BJ (cell line): ENCODE results near the gene UBE2D2. TPM values are rescaled to one million over a fixed set of nuclear protein-coding genes. Genes with fewer than 3 reads are reported as not detected.

ENCODE experiments used
- CTCF ChIA-PET: fragments of 350-600 bp; formaldehyde crosslinking; extraction: SDS; loops from one replicate; lab custom pipeline; 2021; ENCODE audit warnings: antibody characterized with exemption, inconsistent platforms; lab: Yijun Ruan, JAX
- POLR2A ChIA-PET: fragments of 300-600 bp; sonication (Branson Sonifier 250); formaldehyde crosslinking; extraction: SDS; loops from one replicate; lab custom pipeline; 2021; ENCODE audit warnings: antibody characterized with exemption; lab: Charles Lee
- DNase-seq: peaks from one replicate; pipeline ENCODE4 v3.0.0-alpha.2; 2011; ENCODE audit warnings: low read depth
- H3K27me3 ChIP-seq: 2 replicates; pipeline ENCODE4 v1.6.0; 2011; ENCODE audit warnings: low read length; ENCODE audit not compliant: control insufficient read depth, insufficient read depth
- H3K36me3 ChIP-seq: 2 replicates; pipeline ENCODE4 v1.5.1; 2011; ENCODE audit warnings: low read length; ENCODE audit not compliant: control insufficient read depth, insufficient read depth
- H3K4me3 ChIP-seq: 2 replicates; pipeline ENCODE4 v1.5.1; 2011; ENCODE audit warnings: low read depth, mild to moderate bottlenecking, control low read depth, low read length
- CTCF ChIP-seq: IDR thresholded peaks from 2 replicates; pipeline ENCODE4 v1.5.1; 2011; ENCODE audit warnings: low read depth, mild to moderate bottlenecking, control low read depth, inconsistent platforms, low read length, moderate library complexity; ENCODE audit not compliant: insufficient read depth
- polyA plus RNA-seq: library from polyadenylated mRNA; depleted of rRNA; stranded (reverse); fragments of >200 nt; gene quantifications from 2 replicates; pipeline ENCODE4 v1.2.3, GENCODE V29; 2011

The UBE2D2 gene
- polyA plus RNA-seq, 1 experiment: 18.2 TPM

- TF ChIP-seq CTCF: no peak
- no peak for DNase-seq
- no peaks in the 10 kb centered on the region for H3K36me3 ChIP-seq
- H3K27me3 ChIP-seq: no peaks in the 10 kb centered on the region
- ChIA-PET CTCF (interaction anchor here (0.8 to 7.9 kb wide), 17 partner anchors 9 to 111 kb away, joined by 3 to 232 read pairs (median 10); partner anchors contain the start of genes DNAJC18, SPATA24 and STING1), POLR2A (no interaction called here)
- no peak overlapping the region for H3K4me3 ChIP-seq
Measured at GRCh38 chr5:139514486-139514856, 46.7 kb upstream of the UBE2D2 start.

- CTCF ChIA-PET: interaction anchor here (0.6 to 7.9 kb wide), 19 partner anchors 9 to 247 kb away, joined by 3 to 232 read pairs (median 3); partner anchors contain the start of gene UBE2D2
- no peaks in the 10 kb centered on the region for H3K27me3 ChIP-seq
- peak; percentile 33 for DNase-seq
- no peaks in the 10 kb centered on the region for H3K36me3 ChIP-seq
- peak overlapping the region; percentile 59 for H3K4me3 ChIP-seq
- POLR2A ChIA-PET: no interaction called here
- TF ChIP-seq CTCF: peak; percentile 93
Measured at GRCh38 chr5:139517683-139518564, 43.2 kb upstream of the UBE2D2 start.

DNA sequence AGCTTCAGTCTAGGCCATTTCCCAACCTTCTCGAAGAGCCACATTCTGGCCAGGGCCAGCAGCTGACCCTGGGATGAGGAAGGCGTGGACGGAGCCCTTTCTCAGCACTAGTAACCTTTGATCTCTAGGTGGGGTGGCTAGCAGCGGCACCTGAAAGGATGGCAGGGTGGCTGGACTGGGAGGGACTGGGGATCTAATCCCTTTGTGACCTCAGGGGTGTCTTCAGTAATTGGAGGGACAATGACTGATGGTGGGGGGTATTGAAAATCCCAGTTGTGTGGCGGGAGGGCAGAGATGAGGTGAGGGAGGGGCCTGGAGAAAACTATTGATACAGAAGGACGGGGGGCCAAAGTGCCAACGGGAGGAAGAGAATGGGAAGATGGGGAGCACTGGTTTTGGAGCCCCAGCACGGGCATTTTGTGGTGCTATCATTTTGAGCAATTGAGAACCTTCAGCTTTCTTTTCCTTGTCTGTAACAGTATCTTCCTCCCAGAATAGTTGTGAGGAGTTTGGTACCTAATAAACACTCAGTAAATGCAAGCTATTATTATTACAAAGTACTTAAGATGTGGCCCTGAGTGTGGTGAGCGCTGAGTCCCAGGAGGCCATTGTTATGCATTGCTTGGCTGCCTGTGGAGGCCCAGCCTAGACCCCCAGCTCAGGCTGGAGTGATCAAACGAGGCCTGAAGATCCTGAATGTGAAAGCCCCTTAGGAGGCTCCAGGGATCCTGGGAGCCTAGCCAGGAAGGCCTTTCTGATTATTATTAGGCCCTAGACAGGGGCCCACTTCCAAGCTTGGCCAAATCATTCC, 37.3 kb upstream of the UBE2D2 start:
- ChIA-PET POLR2A (no interaction called here), CTCF (interaction anchor here (0.6 to 3.6 kb wide), 2 partner anchors 9 to 10 kb away, joined by 3 to 15 read pairs; no protein-coding TSS in a partner anchor)
- H3K27me3 ChIP-seq: no peaks in the 10 kb centered on the region
- no peak overlapping the region for H3K4me3 ChIP-seq
- no peak for TF ChIP-seq CTCF
- no peaks in the 10 kb centered on the region for H3K36me3 ChIP-seq
- no peak for DNase-seq

GRCh38 chr5:139524446-139524845, 36.7 kb upstream of the UBE2D2 start:
- no peak for DNase-seq
- POLR2A ChIA-PET: no interaction called here
- Histone ChIP-seq H3K27me3 (no peaks in the 10 kb centered on the region), H3K36me3 (no peaks in the 10 kb centered on the region), H3K4me3 (no peak overlapping the region)
- TF ChIP-seq CTCF: no peak
- CTCF ChIA-PET: interaction anchor here (3.6 kb wide), 1 partner anchor 11 kb away, joined by 15 read pairs; no protein-coding TSS in a partner anchor
